Measurements from ENCODE around the gene KCTD16.

DNA sequence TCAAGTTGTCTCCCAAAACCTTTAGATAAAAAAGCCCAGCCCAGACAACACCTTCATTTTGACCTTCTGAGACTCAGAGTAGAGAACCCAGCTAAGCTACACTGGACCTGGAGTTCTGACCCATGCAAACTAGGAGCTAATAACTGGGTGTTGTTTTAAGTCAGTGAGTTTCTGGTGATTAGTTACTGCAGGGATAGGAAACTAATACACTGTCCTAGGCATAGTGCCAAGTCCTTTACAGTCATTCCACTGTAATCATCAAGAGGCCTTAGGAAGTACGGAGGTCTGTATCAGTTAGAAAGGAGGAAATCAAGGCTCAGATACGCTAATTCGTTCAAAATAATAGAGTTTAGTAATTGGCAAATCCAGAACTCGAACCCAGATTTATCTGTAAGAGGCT is 197.9 kb downstream of the KCTD16 start:
- TF ChIP-seq, protein P1, sequence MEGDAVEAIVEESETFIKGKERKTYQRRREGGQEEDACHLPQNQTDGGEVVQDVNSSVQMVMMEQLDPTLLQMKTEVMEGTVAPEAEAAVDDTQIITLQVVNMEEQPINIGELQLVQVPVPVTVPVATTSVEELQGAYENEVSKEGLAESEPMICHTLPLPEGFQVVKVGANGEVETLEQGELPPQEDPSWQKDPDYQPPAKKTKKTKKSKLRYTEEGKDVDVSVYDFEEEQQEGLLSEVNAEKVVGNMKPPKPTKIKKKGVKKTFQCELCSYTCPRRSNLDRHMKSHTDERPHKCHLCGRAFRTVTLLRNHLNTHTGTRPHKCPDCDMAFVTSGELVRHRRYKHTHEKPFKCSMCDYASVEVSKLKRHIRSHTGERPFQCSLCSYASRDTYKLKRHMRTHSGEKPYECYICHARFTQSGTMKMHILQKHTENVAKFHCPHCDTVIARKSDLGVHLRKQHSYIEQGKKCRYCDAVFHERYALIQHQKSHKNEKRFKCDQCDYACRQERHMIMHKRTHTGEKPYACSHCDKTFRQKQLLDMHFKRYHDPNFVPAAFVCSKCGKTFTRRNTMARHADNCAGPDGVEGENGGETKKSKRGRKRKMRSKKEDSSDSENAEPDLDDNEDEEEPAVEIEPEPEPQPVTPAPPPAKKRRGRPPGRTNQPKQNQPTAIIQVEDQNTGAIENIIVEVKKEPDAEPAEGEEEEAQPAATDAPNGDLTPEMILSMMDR (IDR thresholded peaks at IDR 0.05), result no peak
- no peak for TF ChIP-seq POLR2A (IDR thresholded peaks at IDR 0.05)

Data from heart left ventricle (tissue), 13 donors.